A204.1 (cell line): ENCODE data around the gene RAB14.
A peak's percentile ranks its signal among the peaks of the same experiment; 100 is the strongest.

Experiments used
- FAIRE-seq: peaks from 2 replicates; lab custom pipeline; 2012; peaks lifted over from hg19 to GRCh38; lab: Jason Lieb, UNC

The RAB14 gene

GRCh38 chr9:121201738-121202533, at the start of gene RAB14:
TSS of gene RAB14 (minus strand) at chr9:121201869. CDS start at chr9:121193412, 8,457 bp downstream.
- FAIRE-seq, result peak; percentile 97

- no peak for FAIRE-seq
Measured at GRCh38 chr9:121249563-121249962, 47.9 kb upstream of the RAB14 start.

GRCh38 chr9:121246821-121247561, 45.3 kb upstream of the RAB14 start:
- no peak for FAIRE-seq

- FAIRE-seq, result no peak
Measured at GRCh38 chr9:121242959-121243346, 41.3 kb upstream of the RAB14 start.

GRCh38 chr9:121242219-121242958, 40.7 kb upstream of the RAB14 start:
- FAIRE-seq, result no peak

GRCh38 chr9:121240472-121241135, 38.9 kb upstream of the RAB14 start:
- FAIRE-seq, result no peak

GRCh38 chr9:121239851-121240250, 38.2 kb upstream of the RAB14 start:
- FAIRE-seq, result no peak

- FAIRE-seq, result no peak
Measured at GRCh38 chr9:121239071-121239470, 37.4 kb upstream of the RAB14 start.

- no peak for FAIRE-seq
Measured at GRCh38 chr9:121237916-121238315, 36.2 kb upstream of the RAB14 start.

- FAIRE-seq, result no peak
Measured at GRCh38 chr9:121235512-121235911, 33.8 kb upstream of the RAB14 start.

GRCh38 chr9:121234832-121235161, 33.1 kb upstream of the RAB14 start:
- FAIRE-seq, result no peak

GRCh38 chr9:121233906-121234831, 32.5 kb upstream of the RAB14 start:
- FAIRE-seq, result no peak

GRCh38 chr9:121232251-121232650, 30.6 kb upstream of the RAB14 start:
- FAIRE-seq, result no peak

GRCh38 chr9:121230256-121230655, 28.6 kb upstream of the RAB14 start:
- no peak for FAIRE-seq

- no peak for FAIRE-seq
Measured at GRCh38 chr9:121227862-121228261, 26.2 kb upstream of the RAB14 start.

- FAIRE-seq, result no peak
Measured at GRCh38 chr9:121226175-121226574, 24.5 kb upstream of the RAB14 start.

GRCh38 chr9:121225240-121225639, 23.6 kb upstream of the RAB14 start:
- FAIRE-seq, result no peak

- peak; percentile 93 for FAIRE-seq
Measured at GRCh38 chr9:121222524-121223171, 21.0 kb upstream of the RAB14 start.

- FAIRE-seq, result no peak
Measured at GRCh38 chr9:121221664-121222055, 20.0 kb upstream of the RAB14 start.

- FAIRE-seq, result no peak
Measured at GRCh38 chr9:121220996-121221663, 19.5 kb upstream of the RAB14 start.
